Gastroesophageal sphincter (tissue), 3 donors: ENCODE measurements around the gene CHRNA4.

Source experiments
- EP300 ChIP-seq: sonication (generic); formaldehyde crosslinking; IDR thresholded peaks from one replicate; pipeline ENCODE4 v1.6.1; 2017; ENCODE audit warnings: antibody characterized with exemption, mild to moderate bottlenecking
- POLR2A ChIP-seq, 2 donors: fragments of 450-650 bp; IDR thresholded peaks; one replicate each; pipeline ENCODE4 v1.6.1; 2017; ENCODE audit warnings: antibody characterized with exemption in 2 of 2, mild to moderate bottlenecking in 2 of 2, moderate library complexity in 1 of 2
- TF ChIP-seq, protein P1 (sequence below), 4 experiments: fragments of 200-600 bp in 2 of 4; fragments of 450-650 bp in 2 of 4; sonication (generic) in 1 of 4; IDR thresholded peaks; one replicate each; pipeline ENCODE4 v1.5.1; 2017 to 2019; ENCODE audit warnings: antibody characterized with exemption in 4 of 4, mild to moderate bottlenecking in 2 of 4, moderate library complexity in 2 of 4

DNA sequence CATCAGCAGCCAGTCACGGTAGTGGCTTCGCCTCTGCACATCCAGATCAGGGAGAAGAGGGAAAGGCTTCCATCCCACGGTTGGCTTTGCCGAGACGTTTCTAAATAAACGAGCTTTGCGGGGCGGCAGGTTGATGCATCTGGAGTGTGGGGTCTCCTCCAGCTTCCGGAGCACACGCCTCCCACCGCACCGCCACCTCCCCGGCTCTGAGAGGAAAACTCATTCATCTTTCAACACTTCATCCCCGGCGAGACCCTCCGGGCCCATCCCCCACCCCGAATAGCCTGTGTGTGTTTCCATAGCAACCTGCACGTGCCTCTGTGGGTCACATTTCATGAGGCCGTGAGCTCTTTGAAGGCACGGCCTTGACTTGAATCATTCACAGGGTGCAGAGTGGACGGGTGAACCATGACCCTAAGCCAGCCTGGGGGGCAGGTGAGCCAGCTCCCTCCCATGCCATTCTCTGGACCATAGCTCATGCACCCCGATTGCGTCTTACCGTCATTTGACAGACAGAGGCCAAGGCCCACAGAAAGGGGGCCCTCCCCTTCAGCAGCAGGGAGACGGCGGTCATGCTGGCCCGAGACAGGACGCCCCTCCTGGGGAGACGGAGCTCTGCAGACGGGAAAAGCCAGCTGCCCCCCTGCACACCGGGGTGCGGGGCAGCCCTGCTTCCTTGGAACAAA lies 16.2 kb upstream of the CHRNA4 start:
- TF ChIP-seq, protein P1, sequence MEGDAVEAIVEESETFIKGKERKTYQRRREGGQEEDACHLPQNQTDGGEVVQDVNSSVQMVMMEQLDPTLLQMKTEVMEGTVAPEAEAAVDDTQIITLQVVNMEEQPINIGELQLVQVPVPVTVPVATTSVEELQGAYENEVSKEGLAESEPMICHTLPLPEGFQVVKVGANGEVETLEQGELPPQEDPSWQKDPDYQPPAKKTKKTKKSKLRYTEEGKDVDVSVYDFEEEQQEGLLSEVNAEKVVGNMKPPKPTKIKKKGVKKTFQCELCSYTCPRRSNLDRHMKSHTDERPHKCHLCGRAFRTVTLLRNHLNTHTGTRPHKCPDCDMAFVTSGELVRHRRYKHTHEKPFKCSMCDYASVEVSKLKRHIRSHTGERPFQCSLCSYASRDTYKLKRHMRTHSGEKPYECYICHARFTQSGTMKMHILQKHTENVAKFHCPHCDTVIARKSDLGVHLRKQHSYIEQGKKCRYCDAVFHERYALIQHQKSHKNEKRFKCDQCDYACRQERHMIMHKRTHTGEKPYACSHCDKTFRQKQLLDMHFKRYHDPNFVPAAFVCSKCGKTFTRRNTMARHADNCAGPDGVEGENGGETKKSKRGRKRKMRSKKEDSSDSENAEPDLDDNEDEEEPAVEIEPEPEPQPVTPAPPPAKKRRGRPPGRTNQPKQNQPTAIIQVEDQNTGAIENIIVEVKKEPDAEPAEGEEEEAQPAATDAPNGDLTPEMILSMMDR (IDR thresholded peaks at IDR 0.05): no peak
- no peak for TF ChIP-seq POLR2A (IDR thresholded peaks at IDR 0.05)
- no peak for TF ChIP-seq EP300
